Stimulated activated CD8-positive, alpha-beta memory T cell treated with anti-CD3 and anti-CD28 coated beads, Interleukin-7, amount 100 ng/mL, for 24 hours (primary cell): ENCODE measurements around the gene ZNF622.
A peak's percentile ranks its signal among the peaks of the same experiment; 100 is the strongest.

ENCODE experiments used
- DNase-seq: peaks from one replicate; pipeline ENCODE4 v3.0.0-alpha.2; 2020; ENCODE audit warnings: low read depth

Gene ZNF622, protein sequence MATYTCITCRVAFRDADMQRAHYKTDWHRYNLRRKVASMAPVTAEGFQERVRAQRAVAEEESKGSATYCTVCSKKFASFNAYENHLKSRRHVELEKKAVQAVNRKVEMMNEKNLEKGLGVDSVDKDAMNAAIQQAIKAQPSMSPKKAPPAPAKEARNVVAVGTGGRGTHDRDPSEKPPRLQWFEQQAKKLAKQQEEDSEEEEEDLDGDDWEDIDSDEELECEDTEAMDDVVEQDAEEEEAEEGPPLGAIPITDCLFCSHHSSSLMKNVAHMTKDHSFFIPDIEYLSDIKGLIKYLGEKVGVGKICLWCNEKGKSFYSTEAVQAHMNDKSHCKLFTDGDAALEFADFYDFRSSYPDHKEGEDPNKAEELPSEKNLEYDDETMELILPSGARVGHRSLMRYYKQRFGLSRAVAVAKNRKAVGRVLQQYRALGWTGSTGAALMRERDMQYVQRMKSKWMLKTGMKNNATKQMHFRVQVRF

DNA sequence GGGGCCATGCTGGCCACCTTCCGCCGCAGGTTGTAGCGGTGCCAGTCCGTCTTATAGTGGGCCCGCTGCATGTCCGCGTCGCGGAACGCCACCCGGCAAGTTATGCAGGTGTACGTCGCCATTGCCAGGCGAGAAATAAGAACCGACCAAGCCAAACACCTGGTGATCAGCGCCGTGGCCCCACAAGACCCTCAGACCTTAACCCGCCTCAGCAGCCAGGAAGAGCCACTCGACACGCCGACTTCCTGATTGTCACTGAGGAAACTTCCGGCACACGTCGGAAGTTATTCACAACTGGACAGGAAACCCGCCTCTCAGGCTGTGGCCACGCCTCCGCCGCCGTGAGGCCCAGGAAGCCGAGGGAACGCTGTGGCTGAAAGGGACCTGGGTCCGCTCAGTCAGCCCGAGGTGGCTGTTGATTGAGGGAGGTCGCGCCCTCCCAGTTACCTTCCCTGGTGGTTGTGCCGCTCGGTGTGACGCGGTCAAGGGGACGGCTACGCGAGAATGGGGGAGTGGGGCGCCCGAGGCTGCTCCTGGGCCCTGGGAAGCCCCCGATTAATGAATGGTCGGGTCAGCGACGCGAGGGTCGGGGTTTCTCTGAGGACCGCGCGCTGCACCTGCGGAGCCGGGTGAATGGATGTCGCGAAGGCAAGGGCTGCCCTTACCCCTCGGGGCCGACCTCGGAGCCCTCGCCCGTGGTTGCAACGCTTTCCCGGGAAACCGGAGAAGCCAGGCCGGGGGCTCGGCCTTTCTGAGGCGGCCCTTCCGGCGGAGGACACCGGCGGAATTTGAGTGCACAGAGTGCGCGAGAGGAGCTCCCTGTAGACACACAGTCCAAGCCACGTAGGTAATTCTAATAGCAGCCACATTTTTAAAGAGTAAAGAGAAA, at the start of gene ZNF622:
TSS of gene ZNF622 (minus strand) at position 257 of the 889 bp plus-strand sequence. CDS start at position 122, 135 bp downstream.
- DNase-seq, result peak; percentile 82

DNA sequence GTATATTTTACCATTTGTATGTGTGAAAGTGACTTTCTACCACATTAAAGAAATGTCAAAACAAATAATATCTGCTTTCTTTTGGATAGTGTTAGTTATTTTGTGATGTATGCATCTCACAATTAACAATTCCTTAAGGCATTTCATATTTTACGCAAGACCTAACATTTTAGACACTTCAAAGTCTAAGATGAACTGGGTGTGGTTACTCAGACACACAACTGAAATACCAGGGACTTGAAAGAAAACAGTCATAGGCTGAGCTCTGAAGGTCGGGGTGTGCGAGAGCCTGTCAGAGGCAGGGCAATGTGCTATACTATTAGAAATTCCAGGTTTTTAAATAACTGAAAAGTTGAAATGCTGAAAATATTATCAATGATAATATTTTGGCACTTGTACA, 44.5 kb upstream of the ZNF622 start:
- DNase-seq, result no peak

DNA sequence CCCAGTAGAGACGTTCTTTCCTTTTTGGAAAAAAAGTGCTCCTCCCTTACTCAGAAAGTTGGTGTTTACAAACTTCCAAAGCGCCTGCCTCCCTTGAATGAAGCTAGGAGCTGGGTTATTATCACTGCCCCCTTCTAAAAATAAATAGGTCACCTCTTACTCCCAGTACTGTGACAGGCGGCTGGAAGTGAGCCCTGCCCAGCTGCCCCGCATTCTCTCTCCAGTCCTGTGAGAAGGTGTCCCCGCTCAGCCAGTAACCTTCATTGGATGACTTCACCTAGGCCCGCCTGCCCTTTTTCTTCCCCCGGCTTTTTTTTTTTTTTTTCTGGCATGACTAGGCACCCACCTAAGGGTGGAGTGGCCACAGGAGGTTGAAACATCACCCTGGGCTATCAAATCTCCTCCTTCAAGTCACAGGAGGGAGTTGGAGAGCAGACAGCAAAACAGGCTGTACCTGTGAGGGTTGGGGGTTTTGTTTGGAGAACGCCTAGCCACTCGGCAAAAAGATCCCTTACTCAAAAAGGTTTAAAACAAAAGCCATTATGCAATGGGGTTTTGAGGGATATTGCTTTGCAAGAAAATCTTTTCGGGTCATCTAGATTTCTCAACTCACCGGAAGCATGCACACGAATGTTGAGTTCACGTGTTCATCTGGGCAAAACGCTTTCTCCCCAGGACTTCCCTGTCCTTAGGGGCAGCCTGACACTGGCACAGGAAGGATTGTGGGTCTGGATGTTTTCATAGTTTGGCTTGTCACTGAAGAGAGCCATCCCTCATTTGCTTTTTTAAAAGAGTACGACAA, 43.3 kb upstream of the ZNF622 start:
- no peak for DNase-seq

DNA sequence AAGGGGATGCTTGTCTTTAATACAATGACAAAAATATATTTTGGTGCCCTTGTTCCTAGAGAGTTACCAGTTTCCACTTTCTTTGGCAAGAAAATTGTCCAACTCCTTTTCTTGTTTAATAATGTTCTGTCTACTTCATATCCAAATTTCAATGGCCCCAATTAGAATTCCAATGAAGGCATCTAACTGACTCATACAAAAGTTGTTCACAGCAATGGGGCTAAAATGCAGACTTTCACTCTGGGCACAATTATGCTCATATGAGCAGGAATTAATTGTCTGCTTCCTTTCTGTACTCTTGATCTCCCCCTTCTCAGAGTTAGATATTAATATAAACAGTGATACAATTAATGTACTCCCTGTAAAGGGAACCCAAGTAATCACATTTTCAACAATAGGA, 42.1 kb upstream of the ZNF622 start:
- no peak for DNase-seq

DNA sequence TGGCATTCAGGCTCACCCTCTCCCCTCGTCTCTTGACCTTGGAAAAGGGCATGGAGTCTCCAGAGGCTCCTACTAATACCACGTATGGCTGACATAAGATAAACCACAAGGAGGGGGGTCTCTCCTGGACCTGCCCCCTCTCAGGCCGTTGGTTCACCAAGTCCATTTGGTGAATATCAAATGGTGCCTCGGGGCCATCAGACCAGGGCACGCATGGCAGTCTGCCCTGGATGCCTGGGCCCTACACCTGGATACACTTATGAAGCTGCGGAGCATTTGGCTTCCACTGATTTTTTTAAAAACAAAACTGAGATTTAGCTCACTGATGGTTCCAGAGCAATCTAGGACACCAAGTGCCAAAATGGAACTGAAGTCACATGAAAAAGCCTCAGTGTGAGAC, 40.3 kb upstream of the ZNF622 start:
- no peak for DNase-seq

DNA sequence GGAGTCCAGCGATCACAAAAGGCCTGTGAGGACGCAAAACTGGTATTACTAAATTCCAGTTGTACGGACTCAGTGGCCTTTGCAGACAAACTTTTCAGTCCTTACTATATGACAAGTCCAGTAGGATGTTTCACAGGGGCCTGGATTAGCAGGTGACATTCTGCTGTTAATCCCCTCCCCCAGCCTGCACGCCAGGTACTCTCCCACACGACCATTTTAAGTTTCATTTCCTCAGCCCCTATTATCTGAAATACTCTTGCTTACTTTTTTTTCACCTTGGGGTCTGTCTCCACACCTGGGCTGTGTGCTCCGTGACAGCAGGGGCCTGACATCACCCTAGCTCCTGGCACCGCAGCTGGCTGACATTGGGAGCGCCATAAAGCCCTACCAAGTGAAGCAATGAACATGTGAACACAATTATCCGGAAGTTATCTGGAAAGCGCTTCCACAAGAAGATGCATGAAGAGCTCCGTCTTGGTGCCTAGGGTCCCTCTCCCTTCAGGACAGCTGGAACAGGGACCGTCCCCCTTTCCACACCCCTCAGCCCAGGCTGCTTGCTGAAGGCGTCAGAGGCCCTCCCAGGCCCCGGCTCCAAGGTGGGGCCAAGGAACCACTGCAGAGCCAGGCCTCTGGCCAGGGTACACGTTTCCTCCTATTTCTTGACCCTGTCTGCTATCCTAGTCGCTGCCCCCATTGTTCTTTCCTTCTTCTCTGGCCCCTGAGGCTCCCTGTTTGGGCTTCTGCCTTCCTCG, 39.7 kb upstream of the ZNF622 start:
- DNase-seq, result no peak

DNA sequence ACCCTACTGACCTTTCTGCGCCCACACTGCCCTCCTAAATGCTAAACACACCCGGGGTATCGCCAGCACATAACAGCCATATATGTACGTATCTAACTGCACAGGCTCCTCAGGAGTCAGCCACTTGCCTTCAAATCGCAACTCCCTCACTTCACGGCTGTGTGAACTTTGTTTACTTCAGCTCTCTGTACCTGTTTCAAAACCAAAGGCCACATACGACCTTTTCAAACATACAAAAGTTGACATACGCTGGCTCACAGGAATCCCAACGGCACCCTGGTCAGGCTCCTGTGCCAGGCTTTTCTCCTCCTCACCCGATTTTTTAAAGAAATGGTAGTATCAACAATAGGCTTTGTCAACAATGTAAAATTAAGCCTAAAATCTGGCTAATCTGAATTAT, 39.0 kb upstream of the ZNF622 start:
- DNase-seq, result no peak

DNA sequence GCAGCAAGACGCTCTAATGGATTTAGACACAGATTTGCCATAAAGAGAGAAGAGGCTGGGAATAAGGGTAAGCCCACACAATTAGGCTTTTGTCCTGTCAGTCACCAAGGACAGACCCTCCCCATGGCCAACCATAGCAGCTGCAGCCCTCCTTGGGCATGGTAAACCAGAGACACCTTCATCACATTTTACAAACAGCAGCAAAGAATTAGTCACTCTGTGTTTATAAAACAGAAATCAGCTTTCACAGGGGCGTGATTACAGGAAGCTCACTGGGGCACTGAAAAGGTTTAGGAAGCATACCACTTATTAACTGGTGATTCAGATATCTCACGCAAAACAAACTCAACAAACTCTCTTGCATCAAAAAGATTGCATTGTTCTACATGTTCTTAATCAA, 37.3 kb upstream of the ZNF622 start:
- no peak for DNase-seq

DNA sequence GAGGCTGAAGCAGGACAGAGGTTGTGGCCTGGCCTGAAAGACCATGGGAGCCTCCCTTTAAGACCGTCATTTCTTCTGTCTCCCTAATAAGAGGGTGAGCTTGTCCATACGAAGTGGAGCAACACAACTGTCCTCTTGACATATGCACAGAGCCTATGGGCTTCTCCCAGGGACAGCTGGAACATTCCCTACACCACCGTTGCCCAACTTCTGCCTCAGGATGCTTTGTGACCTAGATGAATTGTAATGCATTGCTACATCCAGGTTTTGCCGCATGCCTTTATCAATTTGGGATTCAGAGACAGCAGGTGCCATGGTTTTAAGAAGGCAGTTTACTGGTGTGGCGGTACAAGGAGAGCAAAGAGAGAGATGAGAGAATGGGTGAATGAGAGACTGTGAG, 34.4 kb upstream of the ZNF622 start:
- DNase-seq, result no peak

DNA sequence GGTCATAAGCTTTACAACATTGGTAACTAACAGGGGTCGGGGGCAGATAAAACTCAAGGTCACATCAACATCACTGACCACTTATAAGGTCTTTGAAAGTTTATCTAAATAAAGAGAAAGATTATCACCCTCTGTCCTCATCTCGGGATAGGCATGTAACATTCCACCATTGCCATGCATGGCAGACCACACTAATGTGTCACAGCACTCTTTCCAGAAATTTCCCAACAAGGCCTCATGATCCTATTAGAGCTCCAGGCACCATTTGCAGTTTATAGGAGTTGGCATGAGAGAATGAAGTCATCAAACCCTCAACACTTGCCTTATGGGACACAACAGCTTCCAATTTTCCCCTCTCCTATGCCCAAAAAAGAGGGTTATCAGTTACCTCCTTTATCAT, 31.9 kb upstream of the ZNF622 start:
- DNase-seq, result no peak

DNA sequence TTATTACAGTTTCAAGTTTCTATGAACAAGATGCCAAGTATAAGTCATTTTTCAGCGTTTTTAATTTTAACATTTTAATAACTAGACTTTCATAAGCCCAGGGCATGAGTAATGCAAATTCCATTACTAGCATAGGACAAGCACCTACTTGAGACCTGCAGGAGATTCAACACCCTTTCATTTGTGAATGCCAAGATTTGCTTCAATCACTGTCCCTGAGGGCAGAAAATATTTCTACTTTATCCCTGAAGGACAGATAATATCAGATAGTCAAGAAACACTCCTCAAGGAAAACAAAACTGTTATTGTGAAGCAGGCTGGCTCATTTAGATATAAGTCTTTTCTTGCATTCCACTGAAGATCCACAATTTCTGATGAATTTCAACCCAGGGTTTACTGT, 27.7 kb upstream of the ZNF622 start:
- no peak for DNase-seq

DNA sequence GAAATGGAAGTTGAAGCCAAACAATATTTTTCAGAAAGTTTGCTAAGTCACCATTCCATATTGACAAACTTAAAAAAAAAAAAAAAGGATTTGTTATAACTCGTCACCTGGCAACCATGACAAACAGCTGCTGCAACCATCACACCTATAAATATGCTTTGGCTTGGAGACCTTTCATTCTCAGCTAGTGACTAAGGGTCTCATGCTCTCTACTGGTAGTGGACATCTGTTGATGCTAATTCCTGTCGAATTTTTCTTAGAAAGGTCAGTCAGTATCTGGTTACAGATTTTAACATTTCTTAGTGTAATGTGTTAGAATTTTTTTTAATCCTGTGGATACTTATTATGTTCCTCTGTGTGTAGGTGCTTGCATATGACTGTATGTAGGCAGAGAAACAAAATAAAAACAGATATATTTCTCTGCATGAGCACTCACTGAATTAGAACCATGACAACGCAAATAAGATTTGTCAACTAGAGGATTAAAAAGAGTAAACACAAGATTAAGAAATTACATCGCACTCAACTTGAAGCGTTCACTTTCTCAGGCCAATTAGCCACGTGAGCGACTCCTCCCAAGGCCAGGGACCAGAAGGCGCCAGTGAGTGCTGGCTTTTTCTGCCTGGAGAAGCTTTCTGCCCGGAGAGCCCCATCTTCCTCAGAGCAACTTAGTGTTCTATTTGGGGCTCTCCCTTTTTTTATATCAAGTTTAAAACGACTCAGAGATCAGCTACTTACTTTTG, 27.0 kb upstream of the ZNF622 start:
- DNase-seq, result no peak

DNA sequence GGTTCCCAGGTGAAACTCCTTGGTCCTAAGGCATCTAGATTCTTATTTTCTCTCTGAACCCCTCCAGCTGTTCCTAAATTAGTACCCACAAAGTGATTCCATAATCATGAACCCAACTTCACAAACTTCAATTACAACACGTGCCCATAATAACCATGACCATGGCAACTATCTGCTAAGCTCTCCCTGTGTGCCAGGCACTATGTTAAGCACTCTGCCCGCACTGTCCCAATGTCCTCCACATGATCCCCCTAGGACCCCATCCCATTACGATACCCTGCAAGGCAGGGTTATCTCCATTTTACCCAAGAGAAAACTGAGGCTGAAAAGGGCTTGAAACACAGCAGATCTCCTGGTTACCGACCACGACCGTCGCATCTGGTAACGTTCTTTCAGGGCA, 25.3 kb upstream of the ZNF622 start:
- DNase-seq, result no peak

DNA sequence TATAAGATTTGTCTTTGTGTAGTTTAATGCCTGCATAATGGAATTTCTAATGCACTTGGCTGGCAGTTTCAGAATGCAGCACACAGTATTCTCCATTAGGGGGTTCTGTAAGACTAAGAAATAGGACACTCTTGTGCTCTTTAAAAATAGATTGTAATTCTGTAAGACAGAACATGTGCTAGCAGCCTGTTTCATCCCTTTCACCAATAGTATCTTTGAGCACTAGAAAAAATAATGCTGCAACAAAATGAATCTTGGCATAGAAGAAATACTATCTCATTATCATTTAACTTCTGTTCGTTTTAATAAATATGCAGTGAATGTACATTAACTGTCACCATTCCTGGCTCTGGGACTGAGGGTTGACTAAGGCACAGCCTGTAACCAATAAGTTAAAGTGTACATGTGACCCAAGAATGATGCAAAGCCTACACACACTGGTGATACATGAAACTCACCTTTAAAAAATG, 23.8 kb upstream of the ZNF622 start:
- no peak for DNase-seq

DNA sequence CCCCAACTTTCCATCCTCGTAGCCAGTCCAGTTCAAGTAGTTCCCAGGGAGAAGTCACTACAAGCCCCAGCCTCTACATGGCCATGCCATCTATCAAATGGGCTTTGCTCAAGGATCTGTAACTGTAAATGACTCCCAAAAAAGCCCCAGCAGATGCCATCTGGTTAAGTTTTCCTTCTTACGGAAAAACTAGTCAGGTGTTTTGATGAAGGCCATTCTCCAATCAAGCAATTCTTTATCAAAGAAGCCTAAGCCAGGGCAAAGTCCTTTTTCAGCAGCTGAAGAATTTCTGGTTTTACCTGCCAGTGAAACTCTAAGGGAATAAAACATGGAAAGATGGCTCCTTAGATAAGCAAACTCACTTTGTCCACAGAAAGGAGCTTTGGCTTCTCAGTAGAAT, 21.9 kb upstream of the ZNF622 start:
- no peak for DNase-seq

DNA sequence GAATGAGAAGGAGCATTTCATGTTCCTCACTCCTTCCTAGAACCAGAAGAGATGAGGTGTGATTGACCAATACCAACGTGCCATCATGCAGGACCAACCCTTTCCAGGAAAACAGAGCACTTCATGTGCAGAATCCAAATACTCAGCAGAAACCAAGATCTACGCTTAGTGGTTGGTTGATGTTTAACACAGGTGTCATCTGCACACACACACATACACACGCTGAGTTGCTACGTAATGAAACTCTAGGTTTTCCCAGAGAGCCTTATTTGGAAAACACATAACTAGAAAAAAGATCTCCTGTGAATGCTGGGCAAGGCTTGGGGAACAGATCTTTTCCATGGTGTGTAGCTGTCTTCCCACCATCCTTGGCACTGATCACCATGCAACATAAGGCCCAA, 21.1 kb upstream of the ZNF622 start:
- DNase-seq, result no peak

DNA sequence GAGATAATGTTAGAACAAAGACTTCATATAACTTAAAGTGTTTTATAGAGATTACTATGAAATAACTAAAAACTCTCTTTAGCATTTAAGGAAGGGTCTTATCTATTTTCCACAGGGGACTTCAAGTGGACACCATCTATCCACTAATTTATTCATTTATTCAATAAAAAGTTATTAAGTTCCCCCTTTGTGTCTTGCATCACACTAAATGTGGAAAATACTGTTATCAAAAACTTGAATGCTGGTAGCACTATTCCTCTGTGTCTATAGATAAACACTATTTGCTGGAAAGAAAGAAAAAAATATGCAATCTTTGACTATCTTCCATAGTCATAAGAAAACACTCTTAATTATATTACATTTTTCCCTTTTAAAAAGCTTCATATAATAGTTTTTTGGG, 20.1 kb upstream of the ZNF622 start:
- no peak for DNase-seq

DNA sequence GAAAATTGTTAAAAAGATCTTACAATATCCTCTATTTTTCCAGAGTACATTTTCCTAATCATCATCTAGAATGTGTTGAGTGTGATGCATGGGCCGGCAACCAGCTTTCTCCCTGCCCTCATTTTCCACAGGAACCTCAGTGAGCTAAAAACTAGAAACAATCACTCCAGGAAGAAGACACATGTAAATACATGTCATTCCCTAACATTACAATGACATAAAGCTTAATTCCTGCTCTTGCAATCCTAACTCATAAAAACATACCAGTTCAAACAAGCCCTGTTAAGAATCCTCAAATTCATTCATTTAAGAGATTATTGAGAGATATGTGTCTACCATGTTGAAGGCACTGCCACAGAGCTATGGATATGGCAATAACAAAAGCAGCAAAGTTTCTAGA, 18.5 kb upstream of the ZNF622 start:
- DNase-seq, result no peak

DNA sequence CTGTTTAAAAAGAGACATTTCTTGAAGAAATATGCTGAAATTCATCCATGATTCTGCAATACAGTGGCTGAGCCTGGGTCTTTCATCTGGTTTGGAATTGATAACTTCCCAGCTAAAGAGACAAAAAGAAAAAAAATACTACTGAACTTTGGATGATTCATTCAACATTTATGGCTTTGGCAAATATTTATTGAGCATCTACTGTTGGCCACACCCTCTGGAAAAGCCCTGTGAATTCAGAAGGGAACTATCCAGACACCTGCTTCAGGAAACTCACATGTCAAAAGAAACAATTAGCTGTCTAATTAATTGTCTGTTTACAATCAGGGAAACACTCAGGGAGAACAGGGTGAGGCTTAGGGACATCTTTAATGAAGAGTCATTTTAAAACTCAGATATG, 17.8 kb upstream of the ZNF622 start:
- DNase-seq, result no peak

DNA sequence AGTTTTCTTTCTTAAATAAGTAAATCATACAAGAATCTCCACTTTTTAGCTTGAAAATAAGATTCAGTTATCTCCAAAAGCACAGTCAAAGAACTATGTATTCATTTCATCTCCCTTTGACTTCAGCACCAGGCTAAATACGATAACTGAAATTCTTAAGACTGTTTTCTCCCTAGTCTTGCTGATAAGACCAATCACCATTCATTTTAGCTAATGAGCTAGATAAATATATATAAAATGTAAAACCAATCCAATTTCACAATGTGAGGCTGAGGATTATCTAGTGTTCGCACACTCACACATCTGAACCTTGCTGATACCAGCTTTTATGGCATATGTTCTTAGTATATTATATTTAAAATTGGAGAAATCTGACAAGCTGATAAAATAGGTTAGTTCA, 17.3 kb upstream of the ZNF622 start:
- no peak for DNase-seq
